WTC11 (cell line): ENCODE results near the gene DARS1. TPM values are rescaled to one million over a fixed set of nuclear protein-coding genes. Genes with fewer than 3 reads are reported as not detected.

ENCODE experiments used
- ATAC-seq: fragments of 200-7000 bp; cut with Tn5 transposase; 2 replicates; pipeline ENCODE4 v1.10.0; 2021; ENCODE audit warnings: mild to moderate bottlenecking, moderate library complexity
- CTCF ChIA-PET: fragments of 300-600 bp; sonication (Branson Sonifier 250); formaldehyde crosslinking; loops from one replicate; lab custom pipeline; 2021; ENCODE audit warnings: antibody characterized with exemption; lab: Charles Lee
- POLR2A ChIA-PET: fragments of 350-600 bp; sonication (Branson Sonifier 250); formaldehyde crosslinking; loops from one replicate; lab custom pipeline; 2021; ENCODE audit warnings: antibody characterized with exemption; lab: Charles Lee
- DNase-seq: peaks from one replicate; pipeline ENCODE4 v3.0.0; 2021; ENCODE audit warnings: low spot score
- H3K27ac Mint-ChIP-seq: 2 replicates; pipeline ENCODE4 v1.8.0; 2021; ENCODE audit warnings: mixed read lengths
- H3K27me3 Mint-ChIP-seq: 2 replicates; pipeline ENCODE4 v1.8.0; 2021; ENCODE audit warnings: low read depth, mild to moderate bottlenecking, moderate library complexity, mixed read lengths
- H3K36me3 Mint-ChIP-seq: 2 replicates; pipeline ENCODE4 v1.8.0; 2021; ENCODE audit warnings: mixed read lengths
- H3K4me1 Mint-ChIP-seq: 2 replicates; pipeline ENCODE4 v1.8.0; 2022; ENCODE audit warnings: mixed read lengths
- H3K4me3 Mint-ChIP-seq: 2 replicates; pipeline ENCODE4 v1.8.0; 2021; ENCODE audit warnings: mild to moderate bottlenecking, moderate library complexity, mixed read lengths
- H3K9me3 Mint-ChIP-seq: 2 replicates; pipeline ENCODE4 v1.8.0; 2021; ENCODE audit warnings: mixed read lengths
- ATF1 ChIP-seq: sonication (generic); formaldehyde crosslinking; IDR thresholded peaks from 2 replicates; pipeline ENCODE4 v1.8.1; 2023; ENCODE audit warnings: mild to moderate bottlenecking, moderate library complexity, missing genetic modification reagents
- FOXK1 ChIP-seq: sonication (generic); formaldehyde crosslinking; IDR thresholded peaks from 2 replicates; pipeline ENCODE4 v1.8.0; 2022; ENCODE audit warnings: mild to moderate bottlenecking, moderate library complexity, missing genetic modification reagents
- FOXP1 ChIP-seq: sonication (generic); formaldehyde crosslinking; IDR thresholded peaks from 2 replicates; pipeline ENCODE4 v1.8.0; 2022; ENCODE audit warnings: missing genetic modification reagents, mild to moderate bottlenecking, moderate library complexity, borderline replicate concordance
- HMGA2 ChIP-seq: fragments of 250-450 bp; sonication (Bioruptor Pico); IDR thresholded peaks from 2 replicates; pipeline ENCODE4 v1.4.0; 2021; ENCODE audit warnings: mild to moderate bottlenecking, moderate library complexity
- IRF2 ChIP-seq: sonication (generic); formaldehyde crosslinking; IDR thresholded peaks from 2 replicates; pipeline ENCODE4 v1.8.0; 2022; ENCODE audit warnings: low read depth, missing genetic modification reagents, borderline replicate concordance
- JUN ChIP-seq: sonication (generic); formaldehyde crosslinking; IDR thresholded peaks from 2 replicates; pipeline ENCODE4 v1.8.0; 2023; ENCODE audit warnings: mild to moderate bottlenecking, missing genetic modification reagents
- MXD4 ChIP-seq: fragments of 250-450 bp; sonication (Bioruptor Pico); IDR thresholded peaks from 2 replicates; pipeline ENCODE4 v1.8.0; 2021; ENCODE audit warnings: mild to moderate bottlenecking, moderate library complexity, borderline replicate concordance
- NR1H2 ChIP-seq: sonication (generic); formaldehyde crosslinking; IDR thresholded peaks from 2 replicates; pipeline ENCODE4 v1.9.0; 2021; ENCODE audit warnings: mild to moderate bottlenecking, moderate library complexity, missing genetic modification reagents
- NR2C2 ChIP-seq: sonication (generic); formaldehyde crosslinking; IDR thresholded peaks from 2 replicates; pipeline ENCODE4 v1.8.0; 2022; ENCODE audit warnings: mild to moderate bottlenecking, missing genetic modification reagents
- PRRX2 ChIP-seq: fragments of 250-450 bp; sonication (Bioruptor Pico); IDR thresholded peaks from 2 replicates; pipeline ENCODE4 v1.8.0; 2021; ENCODE audit warnings: mild to moderate bottlenecking
- SMAD3 ChIP-seq: sonication (generic); formaldehyde crosslinking; IDR thresholded peaks from 2 replicates; pipeline ENCODE4 v1.8.0; 2022; ENCODE audit warnings: missing genetic modification reagents, mild to moderate bottlenecking, borderline replicate concordance
- ZBTB21 ChIP-seq: sonication (generic); formaldehyde crosslinking; IDR thresholded peaks from 2 replicates; pipeline ENCODE4 v1.8.1; 2023; ENCODE audit warnings: mild to moderate bottlenecking, missing genetic modification reagents, borderline replicate concordance
- ZNF317 ChIP-seq: sonication (generic); formaldehyde crosslinking; IDR thresholded peaks from 2 replicates; pipeline ENCODE4 v1.8.1; 2023; ENCODE audit warnings: low read depth, mild to moderate bottlenecking, moderate library complexity, missing genetic modification reagents, borderline replicate concordance
- total RNA-seq: library from RNA; stranded (reverse); gene quantifications from 3 replicates; pipeline ENCODE4 v1.2.3, GENCODE V29; 2021
- TF ChIP-seq, protein P1 (sequence below): sonication (generic); formaldehyde crosslinking; IDR thresholded peaks from 2 replicates; pipeline ENCODE4 v1.8.1; 2022; ENCODE audit warnings: low read depth, mild to moderate bottlenecking, moderate library complexity, missing genetic modification reagents, borderline replicate concordance
- TF ChIP-seq, protein P2 (sequence below): sonication (generic); formaldehyde crosslinking; IDR thresholded peaks from 2 replicates; pipeline ENCODE4 v1.8.0; 2022; ENCODE audit warnings: mild to moderate bottlenecking, missing genetic modification reagents
- TF ChIP-seq, protein P3 (sequence below): sonication (generic); formaldehyde crosslinking; IDR thresholded peaks from 2 replicates; pipeline ENCODE4 v1.8.0; 2022; ENCODE audit warnings: mild to moderate bottlenecking, missing genetic modification reagents
- TF ChIP-seq, protein P4 (sequence below): sonication (generic); formaldehyde crosslinking; IDR thresholded peaks from 2 replicates; pipeline ENCODE4 v1.8.1; 2022; ENCODE audit warnings: low read depth, missing genetic modification reagents, borderline replicate concordance
- TF ChIP-seq, protein P5 (sequence below): sonication (generic); formaldehyde crosslinking; IDR thresholded peaks from 2 replicates; pipeline ENCODE4 v1.8.0; 2023; ENCODE audit warnings: missing genetic modification reagents, mild to moderate bottlenecking, borderline replicate concordance
- TF ChIP-seq, protein P6 (sequence below): sonication (generic); formaldehyde crosslinking; IDR thresholded peaks from 2 replicates; pipeline ENCODE4 v1.8.1; 2023; ENCODE audit warnings: mild to moderate bottlenecking, missing genetic modification reagents, moderate library complexity
- TF ChIP-seq, protein P7 (sequence below): sonication (generic); formaldehyde crosslinking; IDR thresholded peaks from 2 replicates; pipeline ENCODE4 v1.8.0; 2022; ENCODE audit warnings: mild to moderate bottlenecking, missing genetic modification reagents

DARS1 gene
- total RNA-seq, 1 experiment from 2014 or later = 80.9 TPM

DNA sequence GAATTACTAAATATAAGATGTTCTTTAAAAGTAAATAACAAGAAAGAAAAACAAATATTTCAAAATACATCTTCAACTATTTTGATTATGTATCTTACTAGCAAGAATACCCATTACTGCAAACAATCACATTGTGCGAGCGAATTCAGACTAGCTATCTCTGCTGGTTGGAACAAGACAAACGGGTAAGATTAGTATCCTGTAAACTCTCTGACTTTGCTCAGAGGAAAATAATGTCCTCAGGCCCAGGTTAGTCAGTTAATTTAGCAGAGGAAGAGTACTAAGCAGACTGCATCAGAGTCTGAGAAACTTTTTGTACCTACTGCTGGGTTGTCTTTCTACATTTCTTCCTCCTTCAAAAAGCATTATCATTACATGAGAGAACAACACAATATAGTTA lies 58.8 kb downstream of the DARS1 start:
- no peaks in the 10 kb centered on the region for H3K27me3 Mint-ChIP-seq
- peaks cover 24% of the 10 kb centered on the region for H3K36me3 Mint-ChIP-seq
- CTCF ChIA-PET = interaction anchor here (0.6 to 1.2 kb wide), 2 partner anchors 13 to 458 kb away, joined by 3 read pairs; no protein-coding TSS in a partner anchor
- DNase-seq = no peak
- H3K4me3 Mint-ChIP-seq = no peak overlapping the region
- H3K27ac Mint-ChIP-seq = no peak overlapping the region
- no peaks in the 10 kb centered on the region for H3K9me3 Mint-ChIP-seq
- POLR2A ChIA-PET = no interaction called here
- H3K4me1 Mint-ChIP-seq = no peaks in the 10 kb centered on the region
- TF ChIP-seq PRRX2 (CRISPR knock-in tag) = no peak
- TF ChIP-seq, all 79 proteins: peak for 0
- ATAC-seq = no peak

DNA sequence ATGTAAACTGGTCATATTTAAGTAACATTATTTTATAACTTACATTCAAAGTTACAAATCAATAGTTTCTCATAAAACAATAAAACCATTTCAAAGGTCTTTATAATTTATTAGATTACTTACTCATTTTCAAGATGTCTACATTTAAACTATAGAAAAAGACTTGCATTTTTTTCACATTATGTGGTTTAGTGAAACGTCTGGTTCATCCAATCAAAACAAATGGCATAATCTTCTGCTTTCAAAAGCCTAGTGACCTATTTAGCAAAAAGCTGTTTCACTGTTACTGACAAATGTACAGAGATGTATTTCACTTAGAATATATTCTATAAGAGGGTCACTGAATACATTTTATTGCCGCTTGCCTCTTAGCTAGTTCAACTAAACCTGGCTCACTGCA lies 59.9 kb downstream of the DARS1 start:
- H3K36me3 Mint-ChIP-seq = peaks cover 17% of the 10 kb centered on the region
- no peaks in the 10 kb centered on the region for H3K27me3 Mint-ChIP-seq
- H3K4me3 Mint-ChIP-seq = no peak overlapping the region
- ChIA-PET POLR2A (no interaction called here), CTCF (interaction anchor here (1.0 to 1.2 kb wide), 2 partner anchors 12 to 459 kb away, joined by 3 read pairs; no protein-coding TSS in a partner anchor)
- ATAC-seq (no peak), DNase-seq (no peak)
- no peak for TF ChIP-seq NR1H2 (CRISPR knock-in tag)
- no peak for TF ChIP-seq FOXK1 (CRISPR knock-in tag)
- TF ChIP-seq HMGA2 = no peak
- TF ChIP-seq FOXP1 (CRISPR knock-in tag) = no peak
- TF ChIP-seq, protein P1, sequence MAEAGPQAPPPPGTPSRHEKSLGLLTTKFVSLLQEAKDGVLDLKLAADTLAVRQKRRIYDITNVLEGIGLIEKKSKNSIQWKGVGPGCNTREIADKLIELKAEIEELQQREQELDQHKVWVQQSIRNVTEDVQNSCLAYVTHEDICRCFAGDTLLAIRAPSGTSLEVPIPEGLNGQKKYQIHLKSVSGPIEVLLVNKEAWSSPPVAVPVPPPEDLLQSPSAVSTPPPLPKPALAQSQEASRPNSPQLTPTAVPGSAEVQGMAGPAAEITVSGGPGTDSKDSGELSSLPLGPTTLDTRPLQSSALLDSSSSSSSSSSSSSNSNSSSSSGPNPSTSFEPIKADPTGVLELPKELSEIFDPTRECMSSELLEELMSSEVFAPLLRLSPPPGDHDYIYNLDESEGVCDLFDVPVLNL (CRISPR knock-in tag) = no peak
- TF ChIP-seq, protein P2, sequence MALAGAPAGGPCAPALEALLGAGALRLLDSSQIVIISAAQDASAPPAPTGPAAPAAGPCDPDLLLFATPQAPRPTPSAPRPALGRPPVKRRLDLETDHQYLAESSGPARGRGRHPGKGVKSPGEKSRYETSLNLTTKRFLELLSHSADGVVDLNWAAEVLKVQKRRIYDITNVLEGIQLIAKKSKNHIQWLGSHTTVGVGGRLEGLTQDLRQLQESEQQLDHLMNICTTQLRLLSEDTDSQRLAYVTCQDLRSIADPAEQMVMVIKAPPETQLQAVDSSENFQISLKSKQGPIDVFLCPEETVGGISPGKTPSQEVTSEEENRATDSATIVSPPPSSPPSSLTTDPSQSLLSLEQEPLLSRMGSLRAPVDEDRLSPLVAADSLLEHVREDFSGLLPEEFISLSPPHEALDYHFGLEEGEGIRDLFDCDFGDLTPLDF (CRISPR knock-in tag) = no peak
- TF ChIP-seq ATF1 = no peak
- no peak for TF ChIP-seq ZBTB21 (CRISPR knock-in tag)
- no peaks in the 10 kb centered on the region for H3K4me1 Mint-ChIP-seq
- H3K27ac Mint-ChIP-seq = no peak overlapping the region
- no peaks in the 10 kb centered on the region for H3K9me3 Mint-ChIP-seq

DNA sequence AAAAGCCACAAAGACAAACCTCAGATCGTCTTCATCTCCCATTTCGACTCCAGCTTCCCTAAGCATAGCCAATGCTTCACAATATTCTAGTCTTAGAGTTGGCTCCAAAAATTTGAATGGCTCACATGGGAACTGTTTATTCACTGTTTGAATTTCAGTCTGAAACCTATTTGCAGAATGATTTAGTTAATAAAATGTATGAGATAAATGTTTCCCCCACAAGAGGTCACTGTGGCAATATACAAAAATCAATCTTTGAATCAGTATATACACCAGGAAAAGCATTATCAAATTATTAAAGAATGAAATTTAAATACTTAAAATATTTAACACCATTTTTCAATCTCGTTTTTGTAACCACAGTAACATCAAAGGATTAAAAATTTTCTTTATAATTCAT lies 69.2 kb downstream of the DARS1 start:
- no peak overlapping the region for H3K4me3 Mint-ChIP-seq
- H3K9me3 Mint-ChIP-seq = no peaks in the 10 kb centered on the region
- H3K27ac Mint-ChIP-seq = no peak overlapping the region
- POLR2A ChIA-PET = no interaction called here
- ATAC-seq (no peak), DNase-seq (no peak)
- no peaks in the 10 kb centered on the region for H3K4me1 Mint-ChIP-seq
- H3K27me3 Mint-ChIP-seq = no peaks in the 10 kb centered on the region
- H3K36me3 Mint-ChIP-seq = peaks cover 10% of the 10 kb centered on the region
- CTCF ChIA-PET = no interaction called here
- TF ChIP-seq ZBTB21 (CRISPR knock-in tag) = no peak
- TF ChIP-seq, protein P3, sequence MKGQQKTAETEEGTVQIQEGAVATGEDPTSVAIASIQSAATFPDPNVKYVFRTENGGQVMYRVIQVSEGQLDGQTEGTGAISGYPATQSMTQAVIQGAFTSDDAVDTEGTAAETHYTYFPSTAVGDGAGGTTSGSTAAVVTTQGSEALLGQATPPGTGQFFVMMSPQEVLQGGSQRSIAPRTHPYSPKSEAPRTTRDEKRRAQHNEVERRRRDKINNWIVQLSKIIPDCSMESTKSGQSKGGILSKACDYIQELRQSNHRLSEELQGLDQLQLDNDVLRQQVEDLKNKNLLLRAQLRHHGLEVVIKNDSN (CRISPR knock-in tag) = no peak
- TF ChIP-seq MXD4 (CRISPR knock-in tag) = no peak
- TF ChIP-seq, protein P4, sequence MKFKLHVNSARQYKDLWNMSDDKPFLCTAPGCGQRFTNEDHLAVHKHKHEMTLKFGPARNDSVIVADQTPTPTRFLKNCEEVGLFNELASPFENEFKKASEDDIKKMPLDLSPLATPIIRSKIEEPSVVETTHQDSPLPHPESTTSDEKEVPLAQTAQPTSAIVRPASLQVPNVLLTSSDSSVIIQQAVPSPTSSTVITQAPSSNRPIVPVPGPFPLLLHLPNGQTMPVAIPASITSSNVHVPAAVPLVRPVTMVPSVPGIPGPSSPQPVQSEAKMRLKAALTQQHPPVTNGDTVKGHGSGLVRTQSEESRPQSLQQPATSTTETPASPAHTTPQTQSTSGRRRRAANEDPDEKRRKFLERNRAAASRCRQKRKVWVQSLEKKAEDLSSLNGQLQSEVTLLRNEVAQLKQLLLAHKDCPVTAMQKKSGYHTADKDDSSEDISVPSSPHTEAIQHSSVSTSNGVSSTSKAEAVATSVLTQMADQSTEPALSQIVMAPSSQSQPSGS (CRISPR knock-in tag) = no peak
- TF ChIP-seq ZNF317 (CRISPR knock-in tag) = no peak
- TF ChIP-seq, protein P5, sequence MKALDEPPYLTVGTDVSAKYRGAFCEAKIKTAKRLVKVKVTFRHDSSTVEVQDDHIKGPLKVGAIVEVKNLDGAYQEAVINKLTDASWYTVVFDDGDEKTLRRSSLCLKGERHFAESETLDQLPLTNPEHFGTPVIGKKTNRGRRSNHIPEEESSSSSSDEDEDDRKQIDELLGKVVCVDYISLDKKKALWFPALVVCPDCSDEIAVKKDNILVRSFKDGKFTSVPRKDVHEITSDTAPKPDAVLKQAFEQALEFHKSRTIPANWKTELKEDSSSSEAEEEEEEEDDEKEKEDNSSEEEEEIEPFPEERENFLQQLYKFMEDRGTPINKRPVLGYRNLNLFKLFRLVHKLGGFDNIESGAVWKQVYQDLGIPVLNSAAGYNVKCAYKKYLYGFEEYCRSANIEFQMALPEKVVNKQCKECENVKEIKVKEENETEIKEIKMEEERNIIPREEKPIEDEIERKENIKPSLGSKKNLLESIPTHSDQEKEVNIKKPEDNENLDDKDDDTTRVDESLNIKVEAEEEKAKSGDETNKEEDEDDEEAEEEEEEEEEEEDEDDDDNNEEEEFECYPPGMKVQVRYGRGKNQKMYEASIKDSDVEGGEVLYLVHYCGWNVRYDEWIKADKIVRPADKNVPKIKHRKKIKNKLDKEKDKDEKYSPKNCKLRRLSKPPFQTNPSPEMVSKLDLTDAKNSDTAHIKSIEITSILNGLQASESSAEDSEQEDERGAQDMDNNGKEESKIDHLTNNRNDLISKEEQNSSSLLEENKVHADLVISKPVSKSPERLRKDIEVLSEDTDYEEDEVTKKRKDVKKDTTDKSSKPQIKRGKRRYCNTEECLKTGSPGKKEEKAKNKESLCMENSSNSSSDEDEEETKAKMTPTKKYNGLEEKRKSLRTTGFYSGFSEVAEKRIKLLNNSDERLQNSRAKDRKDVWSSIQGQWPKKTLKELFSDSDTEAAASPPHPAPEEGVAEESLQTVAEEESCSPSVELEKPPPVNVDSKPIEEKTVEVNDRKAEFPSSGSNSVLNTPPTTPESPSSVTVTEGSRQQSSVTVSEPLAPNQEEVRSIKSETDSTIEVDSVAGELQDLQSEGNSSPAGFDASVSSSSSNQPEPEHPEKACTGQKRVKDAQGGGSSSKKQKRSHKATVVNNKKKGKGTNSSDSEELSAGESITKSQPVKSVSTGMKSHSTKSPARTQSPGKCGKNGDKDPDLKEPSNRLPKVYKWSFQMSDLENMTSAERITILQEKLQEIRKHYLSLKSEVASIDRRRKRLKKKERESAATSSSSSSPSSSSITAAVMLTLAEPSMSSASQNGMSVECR = no peak
- no peak for TF ChIP-seq NR2C2 (CRISPR knock-in tag)
- TF ChIP-seq SMAD3 (CRISPR knock-in tag) = no peak
- TF ChIP-seq JUN = no peak
- TF ChIP-seq, protein P6, sequence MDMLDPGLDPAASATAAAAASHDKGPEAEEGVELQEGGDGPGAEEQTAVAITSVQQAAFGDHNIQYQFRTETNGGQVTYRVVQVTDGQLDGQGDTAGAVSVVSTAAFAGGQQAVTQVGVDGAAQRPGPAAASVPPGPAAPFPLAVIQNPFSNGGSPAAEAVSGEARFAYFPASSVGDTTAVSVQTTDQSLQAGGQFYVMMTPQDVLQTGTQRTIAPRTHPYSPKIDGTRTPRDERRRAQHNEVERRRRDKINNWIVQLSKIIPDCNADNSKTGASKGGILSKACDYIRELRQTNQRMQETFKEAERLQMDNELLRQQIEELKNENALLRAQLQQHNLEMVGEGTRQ (CRISPR knock-in tag) = no peak
- TF ChIP-seq, protein P7, sequence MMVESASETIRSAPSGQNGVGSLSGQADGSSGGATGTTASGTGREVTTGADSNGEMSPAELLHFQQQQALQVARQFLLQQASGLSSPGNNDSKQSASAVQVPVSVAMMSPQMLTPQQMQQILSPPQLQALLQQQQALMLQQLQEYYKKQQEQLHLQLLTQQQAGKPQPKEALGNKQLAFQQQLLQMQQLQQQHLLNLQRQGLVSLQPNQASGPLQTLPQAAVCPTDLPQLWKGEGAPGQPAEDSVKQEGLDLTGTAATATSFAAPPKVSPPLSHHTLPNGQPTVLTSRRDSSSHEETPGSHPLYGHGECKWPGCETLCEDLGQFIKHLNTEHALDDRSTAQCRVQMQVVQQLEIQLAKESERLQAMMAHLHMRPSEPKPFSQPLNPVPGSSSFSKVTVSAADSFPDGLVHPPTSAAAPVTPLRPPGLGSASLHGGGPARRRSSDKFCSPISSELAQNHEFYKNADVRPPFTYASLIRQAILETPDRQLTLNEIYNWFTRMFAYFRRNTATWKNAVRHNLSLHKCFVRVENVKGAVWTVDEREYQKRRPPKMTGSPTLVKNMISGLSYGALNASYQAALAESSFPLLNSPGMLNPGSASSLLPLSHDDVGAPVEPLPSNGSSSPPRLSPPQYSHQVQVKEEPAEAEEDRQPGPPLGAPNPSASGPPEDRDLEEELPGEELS (CRISPR knock-in tag) = no peak
- TF ChIP-seq IRF2 = no peak
